ENCODE results near the gene NABP1.

Gene NABP1

GRCh38 chr2:191649519-191649918 lies 28.4 kb upstream of the NABP1 start:
- no peak for ATAC-seq
- TF ChIP-seq RARB (CRISPR knock-in tag; IDR thresholded peaks at IDR 0.05) (no peak), SNAI2 (CRISPR knock-in tag; IDR thresholded peaks at IDR 0.05) (no peak), PATZ1 (CRISPR knock-in tag; IDR thresholded peaks at IDR 0.05; ENCODE audit: borderline replicate concordance) (no peak), ZC3H10 (CRISPR knock-in tag; IDR thresholded peaks at IDR 0.05) (no peak), CREB5 (CRISPR knock-in tag; IDR thresholded peaks at IDR 0.05; ENCODE audit: low read depth) (no peak), GLIS3 (CRISPR knock-in tag; IDR thresholded peaks at IDR 0.05) (no peak), ZFP30 (CRISPR knock-in tag; IDR thresholded peaks at IDR 0.05) (no peak)

- ATAC-seq: no peak
- TF ChIP-seq SNAI2 (CRISPR knock-in tag; IDR thresholded peaks at IDR 0.05) (no peak), POU6F1 (CRISPR knock-in tag; IDR thresholded peaks at IDR 0.05; ENCODE audit: borderline replicate concordance, low read depth) (no peak), PATZ1 (CRISPR knock-in tag; IDR thresholded peaks at IDR 0.05; ENCODE audit: borderline replicate concordance) (no peak)
These were observed 26.8 kb upstream of the NABP1 start for GRCh38 chr2:191650896-191651773.

GRCh38 chr2:191653667-191654391 lies 24.1 kb upstream of the NABP1 start:
- TF ChIP-seq ESRRG (CRISPR knock-in tag; IDR thresholded peaks at IDR 0.05) (no peak), ARNTL (CRISPR knock-in tag; IDR thresholded peaks at IDR 0.05; ENCODE audit: borderline replicate concordance, low read depth) (no peak), CSRNP3 (CRISPR knock-in tag; IDR thresholded peaks at IDR 0.05) (no peak), TOX (CRISPR knock-in tag; IDR thresholded peaks at IDR 0.05; ENCODE audit: borderline replicate concordance) (no peak), SNAI2 (CRISPR knock-in tag; IDR thresholded peaks at IDR 0.05) (no peak), CSDC2 (CRISPR knock-in tag; IDR thresholded peaks at IDR 0.05) (no peak), TCF4 (CRISPR knock-in tag; IDR thresholded peaks at IDR 0.05; ENCODE audit: borderline replicate concordance) (no peak), PATZ1 (CRISPR knock-in tag; IDR thresholded peaks at IDR 0.05; ENCODE audit: borderline replicate concordance) (no peak), ZNF70 (CRISPR knock-in tag; IDR thresholded peaks at IDR 0.05) (no peak), RARB (CRISPR knock-in tag; IDR thresholded peaks at IDR 0.05) (no peak)
- no peak for ATAC-seq

Measured in SK-N-SH treated with all-trans-retinoic acid at 6 μM for 48 hours (cell line).